Measurements from ENCODE around the gene CD59. TPM values are rescaled to one million over a fixed set of nuclear protein-coding genes. Genes with fewer than 3 reads are reported as not detected.
"Not testable (repeated sequence)": the region's sequence is repeated elsewhere in the genome, so short reads cannot be mapped to it uniquely, and the experiment has no call there.

Gene CD59
- polyA plus RNA-seq, 3 donors = 288 to 339 (median 306) TPM

GRCh38 chr11:33696411-33696810 lies 39.8 kb downstream of the CD59 start:
- no peak for DNase-seq (ENCODE audit: low read depth in 3 of 3, low spot score in 2 of 3)

- no peak for DNase-seq (ENCODE audit: low read depth in 3 of 3, low spot score in 2 of 3)
Measured at GRCh38 chr11:33695051-33695566, 41.1 kb downstream of the CD59 start.

GRCh38 chr11:33694346-33695050 lies 41.7 kb downstream of the CD59 start:
- DNase-seq (ENCODE audit: low read depth in 3 of 3, low spot score in 2 of 3) = no peak

GRCh38 chr11:33692541-33692940 lies 43.7 kb downstream of the CD59 start:
- DNase-seq (ENCODE audit: low read depth in 3 of 3, low spot score in 2 of 3) = no peak

GRCh38 chr11:33692013-33692504 lies 44.2 kb downstream of the CD59 start:
- peak in 1 of 3 donors; percentile 40 for DNase-seq (ENCODE audit: low read depth in 3 of 3, low spot score in 2 of 3)

- DNase-seq (ENCODE audit: low read depth in 3 of 3, low spot score in 2 of 3) = no peak
Measured at GRCh38 chr11:33691066-33691864, 45.0 kb downstream of the CD59 start.

- no peak for DNase-seq (ENCODE audit: low read depth in 3 of 3, low spot score in 2 of 3)
Measured at GRCh38 chr11:33690290-33691065, 45.7 kb downstream of the CD59 start.

- no peak for DNase-seq (ENCODE audit: low read depth in 3 of 3, low spot score in 2 of 3)
Measured at GRCh38 chr11:33689501-33689900, 46.7 kb downstream of the CD59 start.

- no peak for DNase-seq (ENCODE audit: low read depth in 3 of 3, low spot score in 2 of 3)
Measured at GRCh38 chr11:33689085-33689484, 47.1 kb downstream of the CD59 start.

GRCh38 chr11:33687733-33688479 lies 48.3 kb downstream of the CD59 start:
- DNase-seq (ENCODE audit: low read depth in 3 of 3, low spot score in 2 of 3) = no peak

- no peak for DNase-seq (ENCODE audit: low read depth in 3 of 3, low spot score in 2 of 3)
Measured at GRCh38 chr11:33685082-33685481, 51.1 kb downstream of the CD59 start.

- no peak for DNase-seq (ENCODE audit: low read depth in 3 of 3, low spot score in 2 of 3)
Measured at GRCh38 chr11:33684003-33684706, 52.1 kb downstream of the CD59 start.

- DNase-seq (ENCODE audit: low read depth in 3 of 3, low spot score in 2 of 3) = no peak
Measured at GRCh38 chr11:33682446-33682845, 53.8 kb downstream of the CD59 start.

GRCh38 chr11:33682019-33682418 lies 54.2 kb downstream of the CD59 start:
- DNase-seq (ENCODE audit: low read depth in 3 of 3, low spot score in 2 of 3) = no peak

GRCh38 chr11:33678616-33679015 lies 57.6 kb downstream of the CD59 start:
- DNase-seq (ENCODE audit: low read depth in 3 of 3, low spot score in 2 of 3) = not testable (repeated sequence)

GRCh38 chr11:33674035-33674814 lies 62.0 kb downstream of the CD59 start:
- DNase-seq (ENCODE audit: low read depth in 3 of 3, low spot score in 2 of 3) = no peak

GRCh38 chr11:33672273-33672672 lies 64.0 kb downstream of the CD59 start:
- DNase-seq (ENCODE audit: low read depth in 3 of 3, low spot score in 2 of 3) = no peak

GRCh38 chr11:33670250-33671011 lies 65.8 kb downstream of the CD59 start:
- no peak for DNase-seq (ENCODE audit: low read depth in 3 of 3, low spot score in 2 of 3)

Measured in right renal cortex interstitium (tissue), 3 donors.